Gastrocnemius medialis (tissue), 4 donors: ENCODE results near the gene PTPN7.

ENCODE experiments used
- POLR2A ChIP-seq, 2 donors: fragments of 450-650 bp; IDR thresholded peaks; one replicate each; pipeline ENCODE4 v1.6.1; 2017; ENCODE audit warnings: antibody characterized with exemption in 2 of 2, mild to moderate bottlenecking in 2 of 2, moderate library complexity in 2 of 2
- TF ChIP-seq, protein P1 (sequence below), 5 experiments: fragments of 450-650 bp in 3 of 5; fragments of 200-600 bp in 2 of 5; sonication (generic) in 2 of 5; IDR thresholded peaks in 4 of 5; conservative IDR thresholded peaks in 1 of 5; 1 replicate in 4 of 5; 2 replicates in 1 of 5; pipeline ENCODE4 v1.5.1; 2016 to 2019; ENCODE audit warnings: antibody characterized with exemption in 5 of 5, mild to moderate bottlenecking in 3 of 5, moderate library complexity in 3 of 5

DNA sequence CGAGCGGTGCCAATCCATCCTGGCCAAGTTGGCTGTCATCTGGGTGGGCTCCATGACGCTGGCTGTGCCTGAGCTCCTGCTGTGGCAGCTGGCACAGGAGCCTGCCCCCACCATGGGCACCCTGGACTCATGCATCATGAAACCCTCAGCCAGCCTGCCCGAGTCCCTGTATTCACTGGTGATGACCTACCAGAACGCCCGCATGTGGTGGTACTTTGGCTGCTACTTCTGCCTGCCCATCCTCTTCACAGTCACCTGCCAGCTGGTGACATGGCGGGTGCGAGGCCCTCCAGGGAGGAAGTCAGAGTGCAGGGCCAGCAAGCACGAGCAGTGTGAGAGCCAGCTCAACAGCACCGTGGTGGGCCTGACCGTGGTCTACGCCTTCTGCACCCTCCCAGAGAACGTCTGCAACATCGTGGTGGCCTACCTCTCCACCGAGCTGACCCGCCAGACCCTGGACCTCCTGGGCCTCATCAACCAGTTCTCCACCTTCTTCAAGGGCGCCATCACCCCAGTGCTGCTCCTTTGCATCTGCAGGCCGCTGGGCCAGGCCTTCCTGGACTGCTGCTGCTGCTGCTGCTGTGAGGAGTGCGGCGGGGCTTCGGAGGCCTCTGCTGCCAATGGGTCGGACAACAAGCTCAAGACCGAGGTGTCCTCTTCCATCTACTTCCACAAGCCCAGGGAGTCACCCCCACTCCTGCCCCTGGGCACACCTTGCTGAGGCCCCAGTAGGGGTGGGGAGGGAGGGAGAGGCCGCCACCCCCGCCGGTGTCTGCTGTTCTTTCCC lies 32.4 kb downstream of the PTPN7 start:
- TF ChIP-seq, protein P1, sequence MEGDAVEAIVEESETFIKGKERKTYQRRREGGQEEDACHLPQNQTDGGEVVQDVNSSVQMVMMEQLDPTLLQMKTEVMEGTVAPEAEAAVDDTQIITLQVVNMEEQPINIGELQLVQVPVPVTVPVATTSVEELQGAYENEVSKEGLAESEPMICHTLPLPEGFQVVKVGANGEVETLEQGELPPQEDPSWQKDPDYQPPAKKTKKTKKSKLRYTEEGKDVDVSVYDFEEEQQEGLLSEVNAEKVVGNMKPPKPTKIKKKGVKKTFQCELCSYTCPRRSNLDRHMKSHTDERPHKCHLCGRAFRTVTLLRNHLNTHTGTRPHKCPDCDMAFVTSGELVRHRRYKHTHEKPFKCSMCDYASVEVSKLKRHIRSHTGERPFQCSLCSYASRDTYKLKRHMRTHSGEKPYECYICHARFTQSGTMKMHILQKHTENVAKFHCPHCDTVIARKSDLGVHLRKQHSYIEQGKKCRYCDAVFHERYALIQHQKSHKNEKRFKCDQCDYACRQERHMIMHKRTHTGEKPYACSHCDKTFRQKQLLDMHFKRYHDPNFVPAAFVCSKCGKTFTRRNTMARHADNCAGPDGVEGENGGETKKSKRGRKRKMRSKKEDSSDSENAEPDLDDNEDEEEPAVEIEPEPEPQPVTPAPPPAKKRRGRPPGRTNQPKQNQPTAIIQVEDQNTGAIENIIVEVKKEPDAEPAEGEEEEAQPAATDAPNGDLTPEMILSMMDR (IDR thresholded peaks at IDR 0.05 in 4 of 5, conservative IDR thresholded peaks at IDR 0.05 in 1 of 5) = no peak
- no peak for TF ChIP-seq POLR2A (IDR thresholded peaks at IDR 0.05)
